Right hindlimb (tissue), 1 donor: ENCODE data around the gene TSC1.
A peak's percentile ranks its signal among the peaks of the same experiment; 100 is the strongest.

Source experiments
- DNase-seq: peaks from one replicate; pipeline ENCODE4 v3.0.0-alpha.2; 2018

TSC1 gene

DNA sequence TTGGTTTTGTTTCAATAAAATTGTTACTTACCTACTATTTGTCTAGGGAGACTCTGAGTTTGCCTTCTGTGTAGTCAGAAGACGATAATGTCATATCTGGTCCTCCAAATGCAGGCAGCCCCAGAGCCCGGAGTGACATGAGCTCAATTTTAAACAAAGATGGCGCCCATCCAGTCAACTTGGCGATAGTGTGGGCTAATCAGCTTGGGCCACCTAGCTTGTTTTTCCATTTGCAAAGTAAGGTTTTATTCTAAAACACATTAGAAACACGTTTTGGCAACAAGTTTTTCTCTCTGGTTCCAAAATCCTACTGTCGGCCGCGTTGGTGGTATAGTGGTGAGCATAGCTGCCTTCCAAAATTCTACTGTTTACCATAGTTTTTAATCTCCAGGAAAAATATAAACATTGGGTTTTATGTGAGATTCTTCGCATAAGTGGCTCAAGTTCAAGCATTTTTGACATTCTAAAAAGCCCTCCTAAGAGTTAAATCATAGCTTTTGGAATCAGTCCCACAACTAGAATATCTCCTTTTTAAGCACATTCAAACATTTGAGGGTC lies 13.2 kb downstream of the TSC1 start:
- no peak for DNase-seq

GRCh38 chr9:132927704-132928103 lies 16.7 kb downstream of the TSC1 start:
- DNase-seq, result no peak

DNA sequence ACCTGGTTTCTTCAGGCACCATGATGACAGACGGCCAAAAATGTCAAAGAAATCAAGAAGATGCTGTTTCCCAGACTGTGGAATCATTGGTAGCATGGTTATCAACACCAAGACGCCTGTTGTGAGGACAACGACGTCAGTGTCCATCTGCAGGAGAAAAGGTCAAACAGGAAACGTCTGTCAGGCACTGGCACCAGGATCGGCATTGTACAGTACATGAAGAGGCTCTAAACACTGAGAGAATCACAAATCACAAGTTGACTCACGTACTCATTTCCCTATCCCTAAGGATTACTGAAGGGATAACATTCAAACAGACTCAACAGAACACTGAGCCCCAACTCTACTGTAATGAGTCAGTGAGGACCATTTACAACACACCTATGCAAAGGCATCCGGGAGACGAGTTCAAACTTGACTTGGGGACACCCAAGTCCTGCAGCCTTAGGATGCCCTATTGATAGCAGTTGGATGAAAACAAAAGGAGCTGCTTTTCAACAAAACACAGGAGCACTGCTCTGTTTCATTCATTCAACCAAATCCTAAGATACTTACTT lies 21.0 kb downstream of the TSC1 start:
- no peak for DNase-seq

GRCh38 chr9:132919614-132920268 lies 24.7 kb downstream of the TSC1 start:
- DNase-seq, result peak; percentile 28

GRCh38 chr9:132914924-132915323 lies 29.5 kb downstream of the TSC1 start:
- DNase-seq, result no peak

DNA sequence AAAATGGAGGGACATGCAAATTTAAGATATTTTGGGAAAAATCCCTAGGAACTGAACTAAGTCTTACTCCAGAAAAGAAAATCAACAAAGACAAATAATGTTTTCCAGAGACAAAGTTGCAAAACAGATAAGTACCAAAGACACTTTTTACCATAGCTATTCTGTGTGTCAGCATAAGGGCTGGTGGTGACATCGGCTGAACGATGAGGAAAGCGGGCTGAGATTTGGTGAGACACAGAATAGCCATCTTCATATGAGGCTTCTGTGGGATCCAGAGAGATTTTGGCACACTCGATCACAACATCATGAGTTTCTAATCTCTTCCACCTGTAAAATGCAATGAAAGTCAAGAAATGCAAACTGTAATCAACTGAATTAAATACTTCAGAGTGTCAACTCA lies 32.3 kb downstream of the TSC1 start:
- no peak for DNase-seq

GRCh38 chr9:132910376-132910775 lies 34.0 kb downstream of the TSC1 start:
- DNase-seq, result no peak

DNA sequence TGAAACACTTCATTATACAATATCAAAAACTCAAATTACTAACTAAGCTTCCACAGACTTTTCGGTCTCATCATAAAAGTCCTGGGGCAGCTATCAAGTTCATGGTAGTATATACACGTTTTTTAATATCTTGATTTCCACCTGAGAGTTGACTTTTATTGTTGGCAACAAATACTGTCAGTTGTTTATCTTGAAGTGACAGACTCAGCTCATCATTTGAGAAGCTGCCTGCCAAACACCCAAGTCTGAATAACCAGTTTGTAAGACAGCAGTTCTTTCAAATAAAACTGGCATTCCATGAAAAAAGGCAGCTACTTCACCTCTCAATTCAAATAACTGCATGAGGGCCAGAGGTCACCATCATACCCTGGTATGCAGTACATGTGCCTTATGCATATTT lies 35.1 kb downstream of the TSC1 start:
- no peak for DNase-seq

GRCh38 chr9:132908635-132909034 lies 35.8 kb downstream of the TSC1 start:
- no peak for DNase-seq

DNA sequence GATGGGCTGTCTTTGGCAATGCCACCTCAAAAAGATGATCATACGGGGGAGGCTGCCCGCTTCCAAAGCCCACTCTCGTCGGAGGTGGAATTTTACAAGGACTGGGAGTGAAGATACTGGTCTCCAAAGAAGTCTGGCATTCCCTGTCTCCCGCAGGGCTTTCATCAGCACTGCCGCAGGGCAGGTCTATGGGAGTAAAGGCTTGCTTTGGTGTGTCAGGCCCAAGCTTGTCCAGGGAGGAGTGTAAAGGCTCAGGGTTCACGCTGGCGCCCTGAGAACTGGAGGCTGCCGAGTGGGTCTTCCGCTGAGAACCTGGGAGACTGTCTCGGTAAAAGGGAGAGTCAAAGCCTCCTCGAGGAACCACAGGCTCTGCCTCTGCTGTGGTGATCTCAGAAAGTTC lies 38.7 kb downstream of the TSC1 start:
- DNase-seq, result no peak

DNA sequence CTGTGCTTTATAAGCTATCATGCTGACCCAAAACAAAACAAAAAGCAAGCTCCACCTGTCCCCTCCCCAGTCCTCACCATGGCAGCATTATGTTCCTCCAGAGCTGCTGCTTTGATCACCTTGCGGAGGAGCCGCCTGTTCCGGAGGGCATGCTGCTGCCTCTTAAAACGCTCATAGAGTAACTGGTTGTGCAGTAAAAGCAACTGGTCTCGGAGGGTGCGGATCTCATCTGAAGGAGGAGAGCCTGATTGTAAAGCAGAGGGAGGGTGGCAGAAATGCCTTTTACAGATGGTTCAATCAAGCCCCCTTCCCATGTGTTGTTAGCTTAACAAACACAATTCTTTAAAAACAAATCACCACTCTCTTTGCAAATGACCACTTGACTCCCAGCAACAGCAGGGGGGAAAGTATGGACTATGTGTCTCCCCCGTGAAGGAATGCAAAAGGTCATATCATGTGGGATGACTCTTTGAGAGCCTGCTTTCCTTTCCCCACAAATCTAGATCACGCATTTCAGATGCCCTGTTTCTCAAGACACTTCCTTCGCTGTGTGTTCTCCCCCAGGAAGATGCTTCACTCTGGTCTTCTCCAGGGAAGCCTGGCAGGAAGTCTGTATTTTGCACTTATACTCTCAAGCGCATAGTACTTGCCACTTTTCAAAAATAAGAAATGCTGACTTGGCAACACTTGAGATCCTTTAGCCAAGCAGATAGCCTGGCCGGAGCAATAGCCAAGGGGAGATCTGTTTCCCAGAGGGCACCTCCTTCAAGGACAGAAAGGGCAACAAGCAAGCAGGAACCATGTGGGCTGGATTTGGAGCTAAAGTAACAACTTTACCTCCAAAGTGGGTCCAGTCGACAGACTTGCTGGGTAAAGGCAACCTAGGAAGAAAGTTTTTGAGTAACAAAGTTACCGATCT lies 40.6 kb downstream of the TSC1 start:
- no peak for DNase-seq

GRCh38 chr9:132901858-132902831 lies 42.3 kb downstream of the TSC1 start:
- DNase-seq, result peak; percentile 88

GRCh38 chr9:132898051-132898450 lies 46.4 kb downstream of the TSC1 start:
- DNase-seq, result no peak

DNA sequence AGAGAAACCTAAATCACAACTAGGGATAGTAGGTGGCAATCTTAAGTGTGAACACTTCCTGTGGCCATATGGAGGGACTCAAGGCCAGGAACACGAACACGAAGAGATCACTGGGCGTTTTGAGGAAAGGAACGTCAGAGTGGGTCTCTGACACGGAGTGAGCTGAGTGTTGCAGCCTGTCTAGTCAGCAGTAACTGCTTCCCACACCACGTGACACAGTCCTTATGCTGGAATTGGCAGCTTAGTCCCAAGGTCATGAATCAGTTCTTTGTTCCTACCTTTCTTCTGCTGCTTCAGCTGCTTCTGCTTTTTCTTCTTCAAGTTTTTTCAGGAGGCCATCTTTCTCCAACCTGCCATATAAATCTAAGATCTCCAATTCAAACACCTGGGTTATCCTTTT lies 47.5 kb downstream of the TSC1 start:
- DNase-seq, result no peak

DNA sequence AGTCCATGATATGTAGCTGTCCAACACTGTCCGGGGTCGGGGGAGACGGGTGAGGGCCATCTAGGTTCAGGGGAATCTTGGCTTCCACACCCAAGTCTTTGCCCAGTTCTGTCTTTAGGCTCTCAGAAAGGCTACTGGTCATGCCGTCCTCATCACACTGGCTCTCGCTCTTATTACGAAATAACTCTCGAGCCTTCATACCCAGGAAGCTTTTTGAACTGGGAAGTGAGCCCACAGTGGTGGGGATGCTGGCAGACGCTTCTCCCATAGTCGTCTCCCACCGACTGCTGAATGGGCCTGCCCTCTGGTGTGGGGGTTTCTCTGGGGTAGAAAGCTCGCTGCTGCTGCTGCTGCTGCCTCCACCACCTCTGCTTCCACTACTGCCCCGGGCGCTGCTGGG lies 48.2 kb downstream of the TSC1 start:
- no peak for DNase-seq

DNA sequence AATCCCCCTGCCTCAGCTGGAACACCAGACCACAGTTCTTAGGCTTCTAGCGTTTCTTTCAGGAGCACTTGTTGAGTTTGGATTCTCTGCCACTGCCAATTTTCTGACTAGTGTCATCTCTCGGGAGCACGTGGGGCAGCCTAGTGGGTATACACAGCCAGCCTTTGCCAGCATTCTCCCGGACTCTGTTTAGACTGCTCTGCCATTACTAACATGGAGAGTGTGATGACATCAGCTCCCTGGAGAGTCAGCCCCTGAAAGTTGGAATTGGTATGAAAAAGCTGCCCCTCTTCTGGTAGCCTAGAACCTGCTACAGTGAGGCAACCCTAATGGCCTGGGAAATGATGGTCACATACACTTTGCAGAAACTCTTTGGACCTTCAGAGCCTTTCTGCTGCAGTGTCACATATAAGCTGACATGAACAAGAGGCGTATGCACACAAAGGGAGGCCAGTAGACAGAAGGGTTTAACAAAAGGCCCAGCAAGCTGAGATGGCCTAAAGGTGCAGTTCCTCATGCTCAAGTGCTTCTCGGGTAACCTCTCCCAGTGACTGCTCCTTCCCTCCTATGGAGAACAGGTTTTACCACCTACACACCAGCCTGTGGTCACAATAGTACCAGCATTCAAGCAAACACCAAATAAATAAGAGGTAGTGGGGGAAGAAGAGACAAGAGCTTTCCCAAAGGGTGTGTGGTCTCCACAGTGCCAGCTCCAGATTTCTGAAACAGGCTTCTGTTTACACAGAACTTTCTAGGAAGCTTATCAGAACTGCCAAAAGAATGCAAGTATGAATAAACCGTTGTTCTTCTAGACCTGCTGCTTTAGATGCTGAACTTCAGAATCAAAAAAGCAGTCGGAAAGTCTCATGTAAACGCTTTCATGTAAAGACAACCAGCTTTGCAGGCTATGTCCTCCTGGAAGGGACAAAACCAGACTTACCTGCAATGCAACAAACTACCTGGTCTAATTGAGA lies 49.3 kb downstream of the TSC1 start:
- no peak for DNase-seq

DNA sequence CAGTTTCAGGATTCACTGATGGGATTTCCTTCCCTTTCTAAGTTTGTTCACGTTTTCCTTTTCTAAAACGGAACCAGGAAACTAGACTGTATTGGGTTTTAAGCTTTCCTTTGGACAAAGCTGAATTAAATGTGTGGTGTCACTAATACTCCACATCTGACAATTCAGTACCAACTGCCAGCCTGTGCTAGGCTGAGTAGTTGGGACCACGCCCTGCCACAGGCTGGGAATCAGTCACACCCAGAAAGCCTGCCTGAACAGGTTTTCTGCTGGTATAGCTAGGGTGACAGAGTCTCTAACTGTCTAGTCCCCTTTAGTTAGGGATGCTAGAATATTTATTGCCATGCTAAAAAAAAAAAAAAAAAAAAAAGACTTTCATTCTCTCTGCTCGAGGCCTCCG lies 50.1 kb downstream of the TSC1 start:
- DNase-seq, result no peak

DNA sequence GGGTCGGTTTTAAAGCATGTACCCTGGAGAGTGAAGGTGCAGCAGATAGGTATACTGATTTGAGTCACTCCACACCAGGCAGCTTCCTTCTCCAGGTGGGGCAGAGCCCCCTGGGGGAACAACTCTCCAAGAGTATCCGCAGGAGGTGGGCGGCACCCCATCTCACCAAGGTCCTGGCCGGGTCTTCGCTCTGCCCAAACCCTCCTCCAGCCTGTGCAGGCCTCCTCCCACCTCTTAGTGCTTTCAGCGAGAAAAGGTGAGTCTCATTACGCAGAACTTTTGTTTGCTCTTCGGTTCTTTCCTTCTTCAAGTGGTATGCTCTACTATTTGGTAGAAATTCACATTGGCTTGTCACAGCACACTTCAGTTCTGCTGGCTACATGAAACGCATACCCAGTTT lies 52.0 kb downstream of the TSC1 start:
- DNase-seq, result no peak

DNA sequence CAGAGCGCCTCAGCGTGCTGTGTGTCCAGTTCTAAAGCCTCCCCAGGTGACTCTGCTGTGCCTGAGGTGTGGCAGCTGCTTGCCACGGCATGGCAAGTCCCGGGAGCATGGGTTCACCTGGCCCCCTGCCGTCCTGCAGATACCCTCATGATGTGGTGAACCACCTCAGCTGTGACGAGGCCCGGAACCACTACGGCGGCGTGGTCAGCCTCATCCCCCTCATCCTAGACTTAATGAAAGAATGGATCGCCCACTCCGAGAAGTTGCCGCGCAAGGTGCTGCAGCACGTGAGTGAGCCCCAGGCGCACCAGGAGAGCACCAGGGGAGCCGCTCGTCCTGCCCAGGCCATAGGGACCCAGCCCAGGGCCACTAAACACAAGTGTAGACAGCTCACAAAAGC lies 56.3 kb downstream of the TSC1 start:
- no peak for DNase-seq

DNA sequence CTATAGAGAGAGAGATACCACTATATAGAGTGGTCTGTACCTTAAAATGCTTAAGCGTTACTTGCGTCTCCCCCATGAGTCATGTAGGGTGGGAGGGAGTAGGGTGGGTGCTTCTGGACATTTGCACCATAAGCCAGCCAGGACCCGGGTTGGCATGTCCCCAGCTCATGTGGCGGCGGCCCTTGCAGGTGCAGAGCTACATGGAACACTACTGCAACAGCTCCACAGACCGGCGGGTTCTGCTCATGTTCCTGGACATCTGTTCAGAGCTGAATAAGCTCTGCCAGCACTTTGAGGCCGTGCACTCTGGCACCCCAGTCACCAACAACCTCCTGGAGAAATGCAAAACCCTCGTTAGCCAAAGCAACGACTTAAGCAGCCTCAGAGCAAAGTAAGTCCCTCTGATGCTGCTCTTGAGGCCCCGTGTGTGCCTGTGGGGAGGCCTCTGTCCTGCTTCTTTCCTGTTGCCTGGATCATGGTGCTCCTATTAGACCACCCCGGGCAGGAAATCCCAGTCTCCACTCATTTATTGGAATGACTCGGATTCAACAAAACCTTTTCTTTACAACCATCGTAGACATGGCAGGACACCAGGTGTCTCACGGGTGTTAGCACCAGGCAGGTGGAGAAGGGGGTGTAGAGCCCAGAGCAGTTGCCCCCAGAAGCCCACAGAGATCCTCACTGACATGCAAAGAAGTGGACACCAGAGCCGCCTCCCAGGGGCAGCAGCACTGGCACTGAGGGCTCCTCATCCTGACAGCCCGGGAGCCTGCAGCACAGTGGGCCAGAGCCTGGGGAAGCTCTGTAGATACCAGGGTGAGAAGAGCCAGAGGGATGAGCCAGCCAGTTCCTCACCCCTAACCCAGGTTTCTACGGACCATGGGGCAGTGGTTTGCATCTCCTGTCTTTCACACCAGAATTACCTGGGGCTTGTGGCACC lies 57.0 kb downstream of the TSC1 start:
- no peak for DNase-seq
